Heart right ventricle (tissue), 16 donors: ENCODE measurements around the gene DDX56. TPM values are rescaled to one million over a fixed set of nuclear protein-coding genes. Genes with fewer than 3 reads are reported as not detected.

Experiments
- ATAC-seq, 8 donors: fragments of 200-7000 bp; cut with Tn5 transposase; one replicate each; pipeline ENCODE4 v1.9.1; 2020; ENCODE audit warnings: mild to moderate bottlenecking in 8 of 8, moderate library complexity in 8 of 8, moderate number of reproducible peaks in 1 of 8
- DNase-seq, 2 donors: peaks; one replicate each; pipeline ENCODE4 v3.0.0-alpha.2; 2020
- H3K27ac ChIP-seq, 10 donors: fragments of 200-600 bp; sonication (generic) in 2 of 10; one replicate each; pipeline versions ENCODE4 v1.5.0 to v1.8.0; 2020 to 2022; ENCODE audit warnings: mild to moderate bottlenecking in 3 of 10
- H3K27me3 ChIP-seq, 7 donors: fragments of 200-600 bp; one replicate each; pipeline ENCODE4 v1.8.0; 2021 to 2022; ENCODE audit warnings: mild to moderate bottlenecking in 2 of 7
- H3K36me3 ChIP-seq, 9 donors: fragments of 200-600 bp; sonication (generic) in 1 of 9; one replicate each; pipeline versions ENCODE4 v1.5.0 to v1.8.0; 2020 to 2022; ENCODE audit warnings: mild to moderate bottlenecking in 2 of 9
- H3K4me1 ChIP-seq, 9 donors: fragments of 200-600 bp; sonication (generic) in 1 of 9; one replicate each; pipeline versions ENCODE4 v1.5.0 to v1.8.0; 2020 to 2022; ENCODE audit warnings: mild to moderate bottlenecking in 4 of 9
- H3K4me3 ChIP-seq, 10 donors: fragments of 200-600 bp; sonication (generic) in 2 of 10; one replicate each; pipeline versions ENCODE4 v1.5.0 to v1.8.0; 2020 to 2022; ENCODE audit warnings: mild to moderate bottlenecking in 7 of 10, moderate library complexity in 2 of 10
- H3K9me3 ChIP-seq, 11 donors: fragments of 200-600 bp in 10 of 11; sonication (generic) in 2 of 11; one replicate each; pipeline versions ENCODE4 v1.5.0 to v1.8.0; 2013 to 2022; ENCODE audit warnings: mild to moderate bottlenecking in 2 of 11, control low read depth in 1 of 11, moderate library complexity in 1 of 11
- CTCF ChIP-seq, 9 donors: fragments of 200-600 bp; sonication (generic) in 2 of 9; IDR thresholded peaks; one replicate each; pipeline versions ENCODE4 v1.5.0 to v1.8.0; 2021 to 2022; ENCODE audit warnings: antibody characterized with exemption in 9 of 9, mild to moderate bottlenecking in 5 of 9, moderate library complexity in 1 of 9
- WGBS, 2 donors: extraction: QIAGEN DNeasy Blood & Tissue Kit; methylation state at CpG; one replicate each; pipeline ENCODE4 v1.1.7; 2013; ENCODE audit warnings: inconsistent platforms in 1 of 2; 5-methylcytosine and 5-hydroxymethylcytosine counted together
- intact Hi-C, 10 donors: fragments of 100-400 bp; cut with DNase I; formaldehyde crosslinking; loops; one replicate each; pipeline versions ENCODE4 v1.11.1 to v1.14.2; 2022
- polyA plus RNA-seq, 2 donors: library from polyadenylated mRNA; stranded (reverse); fragments of 200-250 nt; gene quantifications; one replicate each; pipeline ENCODE4 v1.2.3, GENCODE V29; 2013
- total RNA-seq, 10 donors: library from RNA; stranded (reverse); fragmentation: NEBNext Ultra II Directional in 3 of 10; extraction: Animal tissue kit (Norgen Biotek cat#: 25700) in 3 of 10; gene quantifications; one replicate each; pipeline versions ENCODE4 v1.2.1 to v1.2.4, GENCODE V29; 2021 to 2023
- donor health status: Arrhythmogenic right ventricular cardiomyopathy.
- donor health status: ischemic (EF 13 %, LVEDD 7.1; RV severe dilation, severe dysfunction).
- donor health status: healthy with polysubstance abuse.
- donor health status: DM: no; HTN: yes; CAD: no.
- donor health status: DM: no; HTN: no; CAD: no.
- donor health status: ischemic (EF 25% LVEDD 6.9; RV normal size, moderate dysfunction).
- donor health status: ischemic (EF 25% LVEDD 5.7; RV mildly dilated, moderate dysfunction).
- donor health status: healthy.
- donor health status: DM: yes; HTN: yes; CAD: no.
- donor health status: Ischemic cardiomyopathy.
- donor health status: ischemic (EF 35%, LVEDD 5.7; RV mildly dilated, moderate dysfunction).
- donor health status: nonischemic (EF 11% LVEDD 7.7; RV severe dilation, severe dysfunction).
- donor health status: DM: yes; HTN: yes; CAD: no.
- donor health status: PGD.
- donor health status: ischemic (EF 29% LVEDD 5.4; RV normal size, mild dysfunction).
- donor health status: nonischemic (EF 23%, LVEDD 6.1; RV moderate dilation, normal function).

The DDX56 gene
- total and polyA plus RNA-seq, 12 donors = 23.2 to 100 (median 29.0) TPM

GRCh38 chr7:44541876-44542610, 31.7 kb downstream of the DDX56 start:
- H3K4me1 ChIP-seq = no peaks in the 10 kb centered on the region
- ATAC-seq = no peak
- no peak overlapping the region for H3K4me3 ChIP-seq
- H3K27me3 ChIP-seq = no peaks in the 10 kb centered on the region
- no peaks in the 10 kb centered on the region for H3K9me3 ChIP-seq
- H3K36me3 ChIP-seq = no peaks in the 10 kb centered on the region
- no peak for DNase-seq
- no peak for TF ChIP-seq CTCF (IDR thresholded peaks at IDR 0.05)
- intact Hi-C loops = no loop called here
- 88 to 91% methylated on average over 6 of the region's 6 CpGs for WGBS, 2 donors
- no peak overlapping the region for H3K27ac ChIP-seq

GRCh38 chr7:44541028-44541869, 32.5 kb downstream of the DDX56 start, which contains the start of gene NPC1L1:
Gene NPC1L1, minus strand, starts transcription at chr7:44541330. Its CDS starts 71 bp downstream, at chr7:44541259.
- H3K9me3 ChIP-seq = no peaks in the 10 kb centered on the region

GRCh38 chr7:44540592-44541027, 33.1 kb downstream of the DDX56 start:
- TF ChIP-seq CTCF (IDR thresholded peaks at IDR 0.05) = no peak
- 92 to 94% methylated on average over 5 of the region's 5 CpGs for whole genome bisulfite sequencing, 2 donors
- DNase-seq (no peak), ATAC-seq (no peak)
- Histone ChIP-seq H3K9me3 (no peaks in the 10 kb centered on the region), H3K27me3 (no peaks in the 10 kb centered on the region), H3K4me1 (no peaks in the 10 kb centered on the region), H3K36me3 (no peaks in the 10 kb centered on the region), H3K4me3 (no peak overlapping the region), H3K27ac (no peak overlapping the region)
- intact Hi-C loops = no loop called here

More at GRCh38 chr7:44541028-44541869, 32.5 kb downstream of the DDX56 start, which contains the start of gene NPC1L1:
- Histone ChIP-seq H3K27ac (no peak within 1 kb of the TSS), H3K27me3 (no peaks in the 10 kb centered on the region), H3K4me1 (no peaks in the 10 kb centered on the region), H3K36me3 (no peaks in the 10 kb centered on the region), H3K4me3 (no peak within 1 kb of the TSS)
- TF ChIP-seq CTCF (IDR thresholded peaks at IDR 0.05) = no peak
- DNase-seq (no peak), ATAC-seq (peak in 1 of 8 donors; percentile 11)
- intact Hi-C loops = no loop called here
- WGBS, 2 donors = 83 to 86% methylated on average over 20 of the region's 20 CpGs

GRCh38 chr7:44539669-44540506, 33.8 kb downstream of the DDX56 start:
- Histone ChIP-seq H3K4me1 (no peaks in the 10 kb centered on the region), H3K9me3 (no peaks in the 10 kb centered on the region), H3K27me3 (no peaks in the 10 kb centered on the region), H3K27ac (no peak overlapping the region), H3K4me3 (no peak overlapping the region), H3K36me3 (no peaks in the 10 kb centered on the region)
- ATAC-seq (peak in 1 of 8 donors; percentile 30), DNase-seq (no peak)
- intact Hi-C loops = no loop called here
- WGBS, 2 donors = 87 to 89% methylated on average over 27 of the region's 27 CpGs
- TF ChIP-seq CTCF (IDR thresholded peaks at IDR 0.05) = no peak
